Endothelial cell of umbilical vein (primary cell): Measurements from ENCODE around the gene SMC6. TPM values are rescaled to one million over a fixed set of nuclear protein-coding genes. Genes with fewer than 3 reads are reported as not detected.

Source experiments
- BruUV-seq: library from RNA; stranded (reverse); fragments of 400-500 nt; replicated peaks from 2 replicates; lab custom pipeline; 2021; lab: Mats Ljungman, UMichigan
- CTCF ChIA-PET: fragments of 300-600, 350-600 bp; sonication (Branson Sonifier 250); formaldehyde crosslinking; loops from one replicate; lab custom pipeline; 2021; ENCODE audit warnings: antibody characterized with exemption, inconsistent platforms; lab: Charles Lee
- POLR2A ChIA-PET: fragments of 300-600, 350-600 bp; sonication (Branson Sonifier 250); formaldehyde crosslinking; loops from one replicate; lab custom pipeline; 2021; ENCODE audit warnings: antibody characterized with exemption, inconsistent platforms; lab: Charles Lee
- DNase-seq: peaks from one replicate; pipeline ENCODE4 v3.0.0-alpha.2; 2011; ENCODE audit warnings: low read depth, low spot score
- FAIRE-seq: peaks from 2 replicates; lab custom pipeline; 2011; peaks lifted over from hg19 to GRCh38; lab: Jason Lieb, UNC
- H2AFZ ChIP-seq: 2 replicates; pipeline ENCODE4 v1.6.0; 2012; ENCODE audit warnings: low read depth, low read length, control low read depth, inconsistent platforms
- H3K27ac ChIP-seq: 2 replicates; pipeline ENCODE4 v1.5.1; 2011; ENCODE audit warnings: low read depth, mild to moderate bottlenecking, control low read depth, low read length, moderate library complexity; ENCODE audit not compliant: insufficient read depth
- H3K27me3 ChIP-seq, 2 experiments: 2 replicates each; pipeline versions ENCODE4 v1.6.0 to v1.6.1; 2011; ENCODE audit warnings: low read length in 2 of 2, mixed read lengths in 1 of 2; ENCODE audit not compliant: control insufficient read depth in 2 of 2, insufficient read depth in 2 of 2
- H3K36me3 ChIP-seq, 2 experiments: 2 replicates in 1 of 2; 3 replicates in 1 of 2; pipeline ENCODE4 v1.5.1; 2011; ENCODE audit warnings: low read length in 2 of 2, mild to moderate bottlenecking in 1 of 2, moderate library complexity in 1 of 2; ENCODE audit not compliant: control insufficient read depth in 2 of 2, insufficient read depth in 2 of 2; ENCODE audit errors: extremely low read depth in 1 of 2
- H3K4me1 ChIP-seq: 3 replicates; pipeline ENCODE4 v1.5.1; 2011; ENCODE audit warnings: mild to moderate bottlenecking, low read length; ENCODE audit not compliant: control insufficient read depth, insufficient read depth; ENCODE audit errors: extremely low read depth
- H3K4me2 ChIP-seq: 2 replicates; pipeline ENCODE4 v1.6.1; 2011; ENCODE audit warnings: low read length, control low read depth, mixed read lengths; ENCODE audit not compliant: insufficient read depth
- H3K4me3 ChIP-seq, 3 experiments: fragments of 200-600 bp in 1 of 3; sonication (generic), shearing (Covaris generic) in 1 of 3; replicated peaks in 1 of 3; 2 replicates each; pipeline ENCODE4 v1.5.1; 2011 to 2016; ENCODE audit warnings: control low read depth in 3 of 3, low read length in 3 of 3, mild to moderate bottlenecking in 2 of 3, inconsistent platforms in 1 of 3, low read depth in 1 of 3, moderate library complexity in 1 of 3; ENCODE audit not compliant: insufficient read depth in 1 of 3
- H3K79me2 ChIP-seq: 2 replicates; pipeline ENCODE4 v1.6.0; 2012; ENCODE audit warnings: low read length, inconsistent platforms; ENCODE audit not compliant: control insufficient read depth, insufficient read depth
- H3K9ac ChIP-seq: replicated peaks from 2 replicates; pipeline ENCODE3; 2011; ENCODE audit warnings: low read length, control low read depth; ENCODE audit not compliant: insufficient read depth; ENCODE audit errors: extremely low read depth
- H3K9me1 ChIP-seq: replicated peaks from 3 replicates; pipeline ENCODE4 v1.6.0; 2011; ENCODE audit warnings: mild to moderate bottlenecking, low read length; ENCODE audit not compliant: control insufficient read depth, insufficient read depth; ENCODE audit errors: extremely low read depth
- H3K9me3 ChIP-seq: replicated peaks from 2 replicates; pipeline ENCODE4 v1.5.1; 2012; ENCODE audit warnings: low read length, inconsistent platforms; ENCODE audit not compliant: control insufficient read depth, insufficient read depth
- H4K20me1 ChIP-seq: replicated peaks from 2 replicates; pipeline ENCODE3; 2011; ENCODE audit warnings: mild to moderate bottlenecking, low read length; ENCODE audit not compliant: control insufficient read depth, insufficient read depth; ENCODE audit errors: extremely low read depth
- EZH2 ChIP-seq: IDR thresholded peaks from 2 replicates; pipeline ENCODE4 v1.6.1; 2012; ENCODE audit warnings: borderline replicate concordance, low read depth, mild to moderate bottlenecking, moderate library complexity, low read length, inconsistent platforms; ENCODE audit not compliant: severe bottlenecking
- FOS ChIP-seq: IDR thresholded peaks from 2 replicates; pipeline ENCODE4 v1.6.1; 2011; ENCODE audit warnings: mild to moderate bottlenecking, low read length, moderate library complexity, borderline replicate concordance; ENCODE audit not compliant: insufficient read depth
- GATA2 ChIP-seq: IDR thresholded peaks from 2 replicates; pipeline ENCODE4 v1.7.0; 2011; ENCODE audit warnings: low read depth, mild to moderate bottlenecking, moderate library complexity, mixed read lengths, low read length; ENCODE audit not compliant: insufficient read length, insufficient read depth
- JUN ChIP-seq: IDR thresholded peaks from 2 replicates; pipeline ENCODE4 v1.6.1; 2011; ENCODE audit warnings: borderline replicate concordance, low read depth; ENCODE audit not compliant: insufficient read length, insufficient read depth
- MYC ChIP-seq: IDR thresholded peaks from one replicate; pipeline ENCODE4 v1.6.1; 2011; ENCODE audit warnings: mild to moderate bottlenecking, low read depth, low read length
- POLR2A ChIP-seq: IDR thresholded peaks from 2 replicates; pipeline ENCODE4 v1.6.1; 2012; ENCODE audit warnings: low read depth, mild to moderate bottlenecking, control low read depth, low read length
- POLR2AphosphoS5 ChIP-seq: IDR thresholded peaks from 2 replicates; pipeline ENCODE4 v1.6.1; 2012; ENCODE audit warnings: low read depth, mild to moderate bottlenecking, control low read depth, low read length, moderate library complexity; ENCODE audit not compliant: insufficient read depth
- dilution Hi-C: fragments of 300-500 bp; cut with MboI; formaldehyde crosslinking; loops from one replicate; pipeline ENCODE4 v1.15.0; 2019; ENCODE audit warnings: low sequenced_read_pairs; ENCODE audit not compliant: extremely low pct_ligation_motif_present
- intact Hi-C: fragments of 100-400 bp; cut with micrococcal nuclease; formaldehyde crosslinking; loops from one replicate; pipeline ENCODE4 v1.10.0; 2022
- polyA plus RNA-seq, 4 experiments: library from polyadenylated mRNA; depleted of rRNA in 3 of 4; stranded (reverse) in 3 of 4; unstranded in 1 of 4; fragments of >200 nt; gene quantifications; 2 replicates each; pipeline versions ENCODE4 v1.2.1 to v1.2.3, GENCODE V29; 2011 to 2012; ENCODE audit warnings: missing spikeins in 1 of 4
- total RNA-seq: library from RNA; stranded (reverse); gene quantifications from 2 replicates; pipeline ENCODE4 v1.2.3, GENCODE V29; 2021
- TF ChIP-seq, protein P1 (sequence below): IDR thresholded peaks from 2 replicates; pipeline ENCODE4 v1.6.1; 2011; ENCODE audit not compliant: insufficient read depth, insufficient read length
- TF ChIP-seq, protein P2 (sequence below), 2 donors: IDR thresholded peaks; 1 replicate in 1 of 2; 2 replicates in 1 of 2; pipeline ENCODE4 v1.5.1; 2011; ENCODE audit warnings: low read length in 2 of 2, mild to moderate bottlenecking in 2 of 2, moderate library complexity in 2 of 2, control low read depth in 1 of 2, inconsistent platforms in 1 of 2, low read depth in 1 of 2; ENCODE audit not compliant: insufficient read depth in 1 of 2; ENCODE audit errors: extremely low read depth in 1 of 2

SMC6 gene
- total and polyA plus RNA-seq, 2 donors (not counting 3 experiments of a cell fraction or from before 2014, with no cell fraction given): 7.7 to 38.3 TPM

DNA sequence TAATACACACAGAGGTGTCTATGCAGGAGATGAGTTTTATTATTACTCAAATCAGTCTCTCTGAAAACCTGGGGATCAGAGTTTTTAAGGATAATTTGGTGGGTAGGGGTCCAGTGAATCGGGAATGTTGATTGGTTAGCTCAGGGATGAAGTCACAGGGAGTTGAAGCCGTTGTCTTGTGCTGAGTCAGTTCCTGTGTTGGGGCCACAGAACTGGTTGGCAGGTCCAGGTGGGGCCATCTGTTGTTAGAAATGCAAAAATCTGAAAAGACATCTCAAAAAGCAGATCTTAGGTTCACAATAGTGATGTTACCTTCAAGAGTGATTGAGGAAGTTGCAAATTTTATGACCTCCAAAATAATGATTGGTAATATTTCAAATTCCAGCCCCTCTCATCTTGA lies 126.2 kb downstream of the SMC6 start:
- dilution Hi-C loops: no loop called here
- BruUV-seq: no TSS peak
- Histone ChIP-seq H3K4me2 (no peak overlapping the region), H3K36me3 (no peaks in the 10 kb centered on the region), H3K9ac (no peak overlapping the region), H3K4me1 (no peaks in the 10 kb centered on the region), H3K27ac (no peak overlapping the region), H3K79me2 (no peaks in the 10 kb centered on the region), H3K9me3 (no peaks in the 10 kb centered on the region), H3K4me3 (no peak overlapping the region), H3K27me3 (no peaks in the 10 kb centered on the region), H3K9me1 (no peaks in the 10 kb centered on the region), H4K20me1 (no peaks in the 10 kb centered on the region), H2AFZ (no peak overlapping the region)
- intact Hi-C loops: no loop called here
- FAIRE-seq: no peak
- no peak for DNase-seq
- CTCF ChIA-PET: interaction anchor here (1.7 kb wide), 1 partner anchor 18 kb away, joined by 7 read pairs; no protein-coding TSS in a partner anchor
- POLR2A ChIA-PET: no interaction called here
- TF ChIP-seq, protein P1, sequence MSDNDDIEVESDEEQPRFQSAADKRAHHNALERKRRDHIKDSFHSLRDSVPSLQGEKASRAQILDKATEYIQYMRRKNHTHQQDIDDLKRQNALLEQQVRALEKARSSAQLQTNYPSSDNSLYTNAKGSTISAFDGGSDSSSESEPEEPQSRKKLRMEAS: no peak
- TF ChIP-seq POLR2AphosphoS5 (no peak), EZH2 (no peak), POLR2A (no peak), GATA2 (no peak), MYC (no peak), JUN (no peak), FOS (no peak)
- TF ChIP-seq, protein P2, sequence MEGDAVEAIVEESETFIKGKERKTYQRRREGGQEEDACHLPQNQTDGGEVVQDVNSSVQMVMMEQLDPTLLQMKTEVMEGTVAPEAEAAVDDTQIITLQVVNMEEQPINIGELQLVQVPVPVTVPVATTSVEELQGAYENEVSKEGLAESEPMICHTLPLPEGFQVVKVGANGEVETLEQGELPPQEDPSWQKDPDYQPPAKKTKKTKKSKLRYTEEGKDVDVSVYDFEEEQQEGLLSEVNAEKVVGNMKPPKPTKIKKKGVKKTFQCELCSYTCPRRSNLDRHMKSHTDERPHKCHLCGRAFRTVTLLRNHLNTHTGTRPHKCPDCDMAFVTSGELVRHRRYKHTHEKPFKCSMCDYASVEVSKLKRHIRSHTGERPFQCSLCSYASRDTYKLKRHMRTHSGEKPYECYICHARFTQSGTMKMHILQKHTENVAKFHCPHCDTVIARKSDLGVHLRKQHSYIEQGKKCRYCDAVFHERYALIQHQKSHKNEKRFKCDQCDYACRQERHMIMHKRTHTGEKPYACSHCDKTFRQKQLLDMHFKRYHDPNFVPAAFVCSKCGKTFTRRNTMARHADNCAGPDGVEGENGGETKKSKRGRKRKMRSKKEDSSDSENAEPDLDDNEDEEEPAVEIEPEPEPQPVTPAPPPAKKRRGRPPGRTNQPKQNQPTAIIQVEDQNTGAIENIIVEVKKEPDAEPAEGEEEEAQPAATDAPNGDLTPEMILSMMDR (IDR thresholded peaks at IDR 0.05; ENCODE audit: extremely low read depth in 1 of 2, insufficient read depth in 1 of 2, low read depth in 1 of 2, low read length in 2 of 2): no peak
